Loucy (cell line): ENCODE results near the gene MYCL.
A peak's percentile ranks its signal among the peaks of the same experiment; 100 is the strongest.

Experiments
- H2AFZ ChIP-seq: fragments of 200-600 bp; sonication (generic); 2 replicates; pipeline ENCODE4 v1.6.0; 2016; ENCODE audit warnings: antibody characterized with exemption, mild to moderate bottlenecking, low read length, moderate library complexity
- H3F3A ChIP-seq: fragments of 200-600 bp; 2 replicates; pipeline ENCODE4 v1.6.0; 2016; ENCODE audit warnings: antibody characterized with exemption, low read depth, mild to moderate bottlenecking
- H3K27me3 ChIP-seq: fragments of 200-600 bp; sonication (generic); 2 replicates; pipeline ENCODE4 v1.6.1; 2014; ENCODE audit warnings: low read length, mild to moderate bottlenecking; ENCODE audit not compliant: insufficient read depth, poor library complexity, severe bottlenecking
- H3K36me3 ChIP-seq: fragments of 200-600 bp; sonication (generic); 2 replicates; pipeline ENCODE4 v1.6.1; 2016; ENCODE audit warnings: low read length; ENCODE audit not compliant: insufficient read depth
- H3K4me1 ChIP-seq: fragments of 200-600 bp; sonication (generic); 2 replicates; pipeline ENCODE4 v1.5.1; 2014; ENCODE audit warnings: low read length, mild to moderate bottlenecking; ENCODE audit not compliant: insufficient read depth, poor library complexity, severe bottlenecking
- H3K4me2 ChIP-seq: fragments of 200-600 bp; sonication (generic); 2 replicates; pipeline ENCODE4 v1.6.0; 2014; ENCODE audit warnings: antibody characterized with exemption, low read length, low read depth, mild to moderate bottlenecking; ENCODE audit not compliant: poor library complexity, severe bottlenecking
- H3K4me3 ChIP-seq: fragments of 200-600 bp; sonication (generic); 2 replicates; pipeline ENCODE4 v1.5.1; 2014; ENCODE audit warnings: low read length, mild to moderate bottlenecking, mixed read lengths; ENCODE audit not compliant: poor library complexity, severe bottlenecking
- H3K79me2 ChIP-seq: fragments of 200-600 bp; sonication (generic); 2 replicates; pipeline ENCODE4 v1.6.1; 2014; ENCODE audit warnings: low read length; ENCODE audit not compliant: insufficient read depth
- H3K9ac ChIP-seq: fragments of 200-600 bp; sonication (generic); 2 replicates; pipeline ENCODE4 v1.6.0; 2014; ENCODE audit warnings: mild to moderate bottlenecking, low read depth, low read length, moderate library complexity; ENCODE audit not compliant: poor library complexity, severe bottlenecking
- H3K9me2 ChIP-seq: fragments of 200-600 bp; sonication (generic); replicated peaks from 2 replicates; pipeline ENCODE4 v1.6.1; 2016; ENCODE audit warnings: low read depth, low read length, mixed read lengths
- H3K9me3 ChIP-seq: fragments of 200-600 bp; sonication (generic); 2 replicates; pipeline ENCODE4 v1.6.1; 2014; ENCODE audit warnings: mild to moderate bottlenecking, antibody characterized with exemption, low read length, low read depth; ENCODE audit not compliant: insufficient read depth
- H4K20me1 ChIP-seq: fragments of 200-600 bp; sonication (generic); 2 replicates; pipeline ENCODE4 v1.6.0; 2014; ENCODE audit warnings: antibody characterized with exemption, low read length, mild to moderate bottlenecking; ENCODE audit not compliant: insufficient read depth, poor library complexity, severe bottlenecking
- CTCF ChIP-seq: fragments of 200-600 bp; sonication (generic); conservative IDR thresholded peaks from 2 replicates; pipeline ENCODE4 v1.5.1; 2014; ENCODE audit warnings: mild to moderate bottlenecking, antibody characterized with exemption, low read length
- EZH2phosphoT487 ChIP-seq: fragments of 200-600 bp; IDR thresholded peaks from 2 replicates; pipeline ENCODE4 v1.6.1; 2018; ENCODE audit warnings: antibody characterized with exemption, mild to moderate bottlenecking, moderate library complexity, borderline replicate concordance

The MYCL gene

GRCh38 chr1:39845569-39846566 is 55.8 kb downstream of the MYCL start:
- H3F3A ChIP-seq: peaks cover 5% of the 10 kb centered on the region; the same call in 1 of the 2 replicates
- peaks cover 41% of the 10 kb centered on the region for H3K4me1 ChIP-seq
- no peaks in the 10 kb centered on the region for H4K20me1 ChIP-seq
- no peak for TF ChIP-seq CTCF
- TF ChIP-seq EZH2phosphoT487: no peak
- no peaks in the 10 kb centered on the region for H3K79me2 ChIP-seq
- H3K9me3 ChIP-seq: no peaks in the 10 kb centered on the region
- peaks cover 74% of the 10 kb centered on the region; the same call in 1 of the 2 replicates for H3K36me3 ChIP-seq
- H3K9ac ChIP-seq: peak overlapping the region; percentile 15
- no peak overlapping the region for H2AFZ ChIP-seq
- H3K9me2 ChIP-seq: no peaks in the 10 kb centered on the region
- peak overlapping the region; percentile 6 for H3K4me3 ChIP-seq
- peak overlapping the region; percentile 69 for H3K4me2 ChIP-seq
- no peaks in the 10 kb centered on the region for H3K27me3 ChIP-seq
